ENCODE measurements around the gene CDK7. TPM values are rescaled to one million over a fixed set of nuclear protein-coding genes. Genes with fewer than 3 reads are reported as not detected.

CDK7 gene
- total and polyA plus RNA-seq, 9 of the 15 experiments (the other 6 are each of a cell fraction or from before 2014, with no cell fraction given), result 41.7 to 143 (median 65.3) TPM

DNA sequence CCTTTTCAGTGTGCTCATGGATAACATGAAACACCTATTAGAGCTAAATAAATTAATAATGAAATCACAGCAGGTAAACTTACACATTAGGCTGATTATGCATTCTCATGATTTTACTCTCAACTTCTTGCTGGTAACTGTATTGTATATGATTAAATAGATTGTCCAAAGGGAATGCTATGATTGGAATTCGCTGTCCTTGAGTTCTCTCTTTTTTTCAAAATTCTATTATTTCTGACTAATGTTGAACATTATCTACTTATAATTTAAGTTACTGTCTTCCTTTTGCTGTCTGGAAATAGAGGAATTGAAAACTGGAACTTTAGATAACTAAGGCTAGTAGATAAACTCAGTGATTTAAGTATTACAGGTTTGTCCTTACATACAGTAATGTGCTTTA, 32.2 kb upstream of the CDK7 start:
- no peaks in the 10 kb centered on the region for H3K9me3 ChIP-seq (replicated peaks; ENCODE audit: control insufficient read depth, insufficient read depth, low read depth, low read length)
- H3K9me1 ChIP-seq (ENCODE audit: control insufficient read depth, insufficient read depth, low read length), result no peaks in the 10 kb centered on the region
- in situ Hi-C loops (cut with MboI), result no loop called here
- H3K36me3 ChIP-seq (ENCODE audit: control insufficient read depth, insufficient read depth, low read length), result peaks cover 58% of the 10 kb centered on the region
- no peaks in the 10 kb centered on the region; the same call in 1 of the 2 replicates for H4K20me1 ChIP-seq (replicated peaks; ENCODE audit: control insufficient read depth, insufficient read depth, low read length)
- no TSS peak for BruUV-seq (replicated peaks)
- intact Hi-C loops (cut with micrococcal nuclease), result no loop called here
- CTCF ChIA-PET (ENCODE audit: low intra/inter-chr PET ratio), result no interaction called here
- no peak overlapping the region for H3K4me2 ChIP-seq (ENCODE audit: insufficient read depth, low read length)
- no peaks in the 10 kb centered on the region; a peak in 1 of 5 replicates for H3K4me1 ChIP-seq (replicated peaks in 1 of 2; ENCODE audit: control insufficient read depth in 2 of 2, insufficient read depth in 2 of 2, low read length in 2 of 2)
- POLR2A ChIA-PET, result interaction anchor here (1.0 to 1.4 kb wide), 2 partner anchors 11 to 12 kb away, joined by 5 read pairs; no protein-coding TSS in a partner anchor
- H3K9ac ChIP-seq (ENCODE audit: insufficient read depth in 1 of 2, low read depth in 2 of 2, low read length in 2 of 2), result no peak overlapping the region
- no peaks in the 10 kb centered on the region for H3K27me3 ChIP-seq (ENCODE audit: control insufficient read depth in 2 of 2, insufficient read depth in 2 of 2, low read length in 2 of 2)
- H3K27ac ChIP-seq (ENCODE audit: extremely low read depth, low read depth, low read length), result no peak overlapping the region
- no peak for FAIRE-seq
- H2AFZ ChIP-seq (ENCODE audit: low read depth, low read length), result no peak overlapping the region
- TF ChIP-seq, protein P1, sequence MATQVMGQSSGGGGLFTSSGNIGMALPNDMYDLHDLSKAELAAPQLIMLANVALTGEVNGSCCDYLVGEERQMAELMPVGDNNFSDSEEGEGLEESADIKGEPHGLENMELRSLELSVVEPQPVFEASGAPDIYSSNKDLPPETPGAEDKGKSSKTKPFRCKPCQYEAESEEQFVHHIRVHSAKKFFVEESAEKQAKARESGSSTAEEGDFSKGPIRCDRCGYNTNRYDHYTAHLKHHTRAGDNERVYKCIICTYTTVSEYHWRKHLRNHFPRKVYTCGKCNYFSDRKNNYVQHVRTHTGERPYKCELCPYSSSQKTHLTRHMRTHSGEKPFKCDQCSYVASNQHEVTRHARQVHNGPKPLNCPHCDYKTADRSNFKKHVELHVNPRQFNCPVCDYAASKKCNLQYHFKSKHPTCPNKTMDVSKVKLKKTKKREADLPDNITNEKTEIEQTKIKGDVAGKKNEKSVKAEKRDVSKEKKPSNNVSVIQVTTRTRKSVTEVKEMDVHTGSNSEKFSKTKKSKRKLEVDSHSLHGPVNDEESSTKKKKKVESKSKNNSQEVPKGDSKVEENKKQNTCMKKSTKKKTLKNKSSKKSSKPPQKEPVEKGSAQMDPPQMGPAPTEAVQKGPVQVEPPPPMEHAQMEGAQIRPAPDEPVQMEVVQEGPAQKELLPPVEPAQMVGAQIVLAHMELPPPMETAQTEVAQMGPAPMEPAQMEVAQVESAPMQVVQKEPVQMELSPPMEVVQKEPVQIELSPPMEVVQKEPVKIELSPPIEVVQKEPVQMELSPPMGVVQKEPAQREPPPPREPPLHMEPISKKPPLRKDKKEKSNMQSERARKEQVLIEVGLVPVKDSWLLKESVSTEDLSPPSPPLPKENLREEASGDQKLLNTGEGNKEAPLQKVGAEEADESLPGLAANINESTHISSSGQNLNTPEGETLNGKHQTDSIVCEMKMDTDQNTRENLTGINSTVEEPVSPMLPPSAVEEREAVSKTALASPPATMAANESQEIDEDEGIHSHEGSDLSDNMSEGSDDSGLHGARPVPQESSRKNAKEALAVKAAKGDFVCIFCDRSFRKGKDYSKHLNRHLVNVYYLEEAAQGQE (IDR thresholded peaks at IDR 0.05; ENCODE audit: borderline replicate concordance), result no peak
- TF ChIP-seq, protein P1 (CRISPR knock-in tag; IDR thresholded peaks at IDR 0.05; ENCODE audit: low read depth), result no peak
- TF ChIP-seq ZNF778 (CRISPR knock-in tag; IDR thresholded peaks at IDR 0.05), result no peak
- TF ChIP-seq SMARCA5 (IDR thresholded peaks at IDR 0.05), result no peak
- TF ChIP-seq ZNF143 (CRISPR knock-in tag; IDR thresholded peaks at IDR 0.05), result no peak
- TF ChIP-seq TOE1 (IDR thresholded peaks at IDR 0.05; ENCODE audit: borderline replicate concordance), result no peak
- no peak for TF ChIP-seq TOE1 (CRISPR knock-in tag; IDR thresholded peaks at IDR 0.05; ENCODE audit: borderline replicate concordance, low read depth)
- TF ChIP-seq NFE2 (IDR thresholded peaks at IDR 0.05; ENCODE audit: low read depth), result no peak
- no peak for TF ChIP-seq ARHGAP35 (IDR thresholded peaks at IDR 0.05; ENCODE audit: partially characterized antibody)
- TF ChIP-seq NFIC (IDR thresholded peaks at IDR 0.05), result no peak
- 89% methylated on average over 1 of the region's 1 CpG for WGBS (ENCODE audit: insufficient coverage, low coverage, missing lambda C conversion rate)
- no peaks in the 10 kb centered on the region for H3K79me2 ChIP-seq (ENCODE audit: control insufficient read depth, insufficient read depth, low read length)
- H3K4me3 ChIP-seq, result no peak overlapping the region
- DNase-seq (ENCODE audit: extremely low read depth in 1 of 4, low spot score in 3 of 4), result no peak
- ATAC-seq, result no peak

Data from K562 (cell line).